H4 (cell line): ENCODE measurements around the gene MAP2K3. TPM values are rescaled to one million over a fixed set of nuclear protein-coding genes. Genes with fewer than 3 reads are reported as not detected.

Experiments
- DNase-seq: peaks from one replicate; pipeline ENCODE4 v3.0.0-alpha.2; 2015; ENCODE audit warnings: low spot score
- total RNA-seq: library from RNA; depleted of rRNA; stranded (reverse); fragments of >200 nt; shearing (Covaris generic); gene quantifications from 2 replicates; pipeline ENCODE4 v1.2.3, GENCODE V29; 2014

The MAP2K3 gene
- total RNA-seq, 1 experiment from 2014 or later, result 7.6 TPM

DNA sequence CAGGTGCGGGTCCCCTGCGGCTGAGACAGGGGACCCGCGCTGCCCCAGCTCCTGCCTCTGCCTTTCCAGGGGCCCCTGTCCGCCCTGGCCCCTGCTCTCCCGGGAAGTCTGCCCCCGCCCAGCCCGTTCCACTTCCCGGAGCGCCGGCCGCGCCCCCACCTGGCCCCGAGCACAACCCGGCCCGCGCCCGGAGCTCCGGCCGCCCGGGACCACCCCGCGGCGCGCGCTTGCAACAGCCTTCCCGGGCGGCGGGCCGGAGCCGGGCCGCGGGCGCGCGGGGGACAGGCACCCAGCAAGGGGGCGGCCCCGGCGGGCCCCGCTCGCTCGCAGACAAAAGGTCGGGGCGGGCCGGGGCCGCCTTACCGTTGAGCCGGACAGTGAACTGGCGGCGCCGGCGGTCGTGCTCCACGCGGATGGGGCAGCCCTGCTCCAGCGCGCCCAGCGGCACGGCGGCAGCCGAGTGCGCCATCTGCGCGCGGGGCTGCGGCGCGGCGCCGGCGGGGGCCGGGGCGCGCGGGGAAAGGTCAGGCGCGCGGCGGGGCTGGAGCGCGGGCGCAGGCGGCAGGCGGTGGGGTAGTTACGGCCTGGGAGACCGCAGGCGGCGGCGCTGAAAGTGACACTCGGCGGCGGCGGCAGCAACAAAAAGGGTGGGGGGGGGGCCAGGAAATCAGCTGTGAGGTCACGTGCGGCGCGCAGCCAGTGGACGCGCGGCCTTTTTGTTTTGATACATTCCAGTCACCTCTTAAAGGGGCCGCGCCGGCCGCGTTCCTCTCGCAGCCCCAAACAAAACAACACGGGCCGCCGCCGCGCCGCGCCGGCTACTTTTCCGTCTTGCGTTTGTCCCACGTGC lies 31.5 kb upstream of the MAP2K3 start, which contains the start of gene NATD1:
Gene NATD1 (minus strand): TSS at position 615 of the 850 bp plus-strand sequence. CDS start 146 bp downstream, at position 469.
- peak; percentile 74 for DNase-seq

DNA sequence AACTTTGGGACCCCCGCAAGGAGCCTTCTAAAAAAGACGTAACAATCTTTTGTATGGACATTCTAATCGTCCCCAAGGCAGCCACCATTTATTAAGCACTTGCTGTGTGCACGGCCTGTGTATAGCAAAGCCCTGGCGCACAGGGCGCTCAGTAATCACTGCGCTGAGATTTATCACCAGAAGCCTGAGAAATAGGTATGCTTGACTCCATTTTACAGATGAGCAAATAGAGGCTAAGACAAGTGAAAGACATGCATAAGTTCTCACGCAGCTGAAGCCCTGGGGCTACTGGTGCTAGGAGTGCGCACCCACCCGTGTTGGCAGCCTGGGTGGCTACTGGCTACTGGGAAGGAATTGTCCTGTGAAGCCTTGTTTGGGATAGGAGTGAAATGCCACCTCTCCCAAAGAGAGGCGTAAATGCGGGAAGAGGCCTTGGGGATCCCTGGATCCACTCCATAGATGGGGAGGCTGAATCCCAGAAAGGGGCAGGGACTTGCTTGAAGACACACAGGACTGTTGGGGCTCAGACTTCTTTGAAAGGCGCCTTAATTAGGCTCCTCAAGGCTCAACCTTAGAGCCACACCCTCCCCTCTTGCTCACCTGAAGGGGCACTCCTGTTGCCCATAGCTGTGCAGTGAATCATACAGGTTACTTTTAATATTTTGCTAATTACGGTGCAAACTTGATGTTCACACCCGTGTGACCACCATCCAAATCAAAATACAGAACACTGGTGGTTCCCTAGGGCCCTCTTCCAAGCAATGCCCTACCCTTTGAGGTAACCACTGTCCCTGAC lies 30.7 kb upstream of the MAP2K3 start:
- DNase-seq, result no peak

DNA sequence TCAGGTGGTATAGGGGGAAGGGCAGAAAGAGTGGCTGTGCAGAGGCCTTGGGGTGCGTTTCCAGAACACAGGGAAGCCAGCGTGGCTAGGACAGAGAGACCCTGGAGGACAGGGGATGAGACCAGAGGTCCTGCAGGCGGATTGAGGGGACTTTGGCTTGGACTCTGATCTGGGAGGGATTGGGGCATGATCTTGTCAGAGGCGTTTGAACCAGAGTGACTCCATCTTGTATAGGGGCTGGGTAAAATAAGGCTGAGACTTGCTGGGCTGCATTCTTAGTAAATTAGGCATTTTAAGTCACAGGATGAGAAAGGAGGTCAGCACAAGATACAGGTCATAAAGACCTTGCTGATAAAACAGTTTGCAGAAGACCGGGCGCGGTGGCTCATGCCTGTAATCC lies 25.9 kb upstream of the MAP2K3 start:
- DNase-seq, result no peak

DNA sequence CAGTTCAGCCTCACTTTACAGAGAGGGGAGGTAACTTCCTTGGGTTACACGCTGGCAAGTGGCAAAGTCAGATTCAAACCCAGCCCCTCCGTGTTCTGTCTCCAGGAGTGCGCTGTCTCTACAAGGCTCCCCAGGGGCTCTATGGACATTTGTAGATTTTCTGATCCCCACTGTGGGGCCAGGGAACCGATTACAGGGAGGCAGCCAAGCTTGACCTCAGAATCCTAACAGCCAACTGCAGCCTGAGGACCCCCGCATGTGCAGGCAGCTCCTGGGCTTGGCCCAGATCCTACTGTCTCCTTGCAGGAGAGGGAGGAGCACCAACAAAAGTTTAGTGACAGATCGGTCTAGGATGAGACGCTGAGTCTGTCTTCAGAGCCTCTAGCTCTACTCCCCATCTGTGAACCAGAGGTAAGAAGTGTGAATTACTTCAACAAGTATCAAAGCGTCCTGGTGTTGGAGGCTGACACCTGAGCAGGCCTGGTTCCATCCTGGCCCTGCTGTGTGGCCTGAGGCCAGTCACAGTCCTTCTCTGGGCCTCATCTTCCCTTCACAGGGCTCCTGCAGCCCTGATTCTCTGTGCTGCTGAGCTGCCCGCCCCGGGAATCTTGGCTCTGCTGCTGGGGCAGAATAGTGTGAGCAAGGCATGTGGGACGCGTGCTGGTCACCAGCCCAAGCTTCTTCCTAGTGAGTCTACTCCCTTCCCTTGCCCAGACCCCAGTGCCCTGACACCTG lies 22.1 kb upstream of the MAP2K3 start:
- DNase-seq, result no peak

DNA sequence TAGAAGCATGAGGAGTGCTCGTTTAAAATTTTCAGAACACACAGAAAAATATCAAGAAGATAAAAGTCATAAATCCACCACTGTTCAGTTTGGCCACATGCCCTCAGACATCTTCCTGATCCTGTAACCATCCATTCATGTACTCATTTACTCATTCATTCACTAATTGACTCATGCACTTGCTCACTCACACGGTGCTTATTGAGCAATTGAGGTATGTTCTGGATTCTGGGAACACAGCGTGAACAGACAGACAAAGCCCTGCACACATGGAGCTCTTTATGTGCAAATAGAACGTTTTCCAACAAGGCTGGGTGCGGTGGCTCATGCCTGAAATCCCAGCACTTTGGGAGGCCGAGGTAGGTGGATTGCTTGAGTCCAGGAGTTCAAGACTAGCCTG lies 21.1 kb upstream of the MAP2K3 start:
- DNase-seq, result no peak

DNA sequence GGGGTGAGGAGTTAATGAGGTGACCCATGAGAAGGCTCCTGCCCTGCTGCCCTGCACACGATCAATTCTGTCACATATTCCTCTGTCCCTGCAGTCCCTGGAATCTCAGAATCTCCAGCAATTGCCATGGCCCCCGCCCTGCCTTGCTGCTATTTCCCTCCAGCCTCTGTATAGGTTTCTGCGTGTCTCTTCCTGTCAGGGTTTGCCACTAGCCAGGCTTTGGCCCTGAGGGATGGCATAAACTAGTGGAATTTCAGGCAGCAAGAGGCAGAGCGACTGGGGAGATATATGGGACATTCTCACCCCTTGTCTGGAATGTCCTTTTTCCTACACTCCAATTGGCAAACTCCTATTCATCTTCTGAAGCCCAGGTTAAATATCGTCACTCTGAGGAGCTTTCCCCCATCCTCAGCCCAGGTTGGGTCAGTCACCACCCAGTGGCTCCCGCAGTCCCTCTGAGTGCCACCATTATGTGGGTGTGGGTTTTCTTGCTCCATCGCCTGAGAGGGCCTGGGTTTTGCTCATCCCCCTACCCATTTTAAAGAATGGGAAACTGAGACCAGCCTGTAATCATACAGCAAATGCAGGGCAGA lies 15.8 kb upstream of the MAP2K3 start:
- no peak for DNase-seq

DNA sequence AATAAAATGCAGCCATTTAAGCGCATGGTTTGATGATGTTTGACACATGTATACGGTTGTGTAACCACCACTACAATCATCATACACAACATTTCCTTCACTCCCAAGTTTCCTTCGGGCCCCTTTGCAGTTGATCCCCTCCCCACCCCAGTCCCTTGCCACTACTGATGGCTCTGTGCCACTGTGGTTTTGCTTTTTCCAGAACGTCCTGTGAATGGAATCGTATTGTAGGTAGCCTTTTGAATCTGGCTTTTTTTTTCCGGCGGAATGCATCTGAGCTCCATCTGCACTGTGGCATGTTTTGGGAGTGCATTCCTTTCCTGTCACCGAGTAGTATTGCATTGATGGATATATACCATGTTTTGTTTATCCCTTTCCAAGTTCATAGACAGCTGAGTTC lies 15.1 kb upstream of the MAP2K3 start:
- DNase-seq, result no peak

DNA sequence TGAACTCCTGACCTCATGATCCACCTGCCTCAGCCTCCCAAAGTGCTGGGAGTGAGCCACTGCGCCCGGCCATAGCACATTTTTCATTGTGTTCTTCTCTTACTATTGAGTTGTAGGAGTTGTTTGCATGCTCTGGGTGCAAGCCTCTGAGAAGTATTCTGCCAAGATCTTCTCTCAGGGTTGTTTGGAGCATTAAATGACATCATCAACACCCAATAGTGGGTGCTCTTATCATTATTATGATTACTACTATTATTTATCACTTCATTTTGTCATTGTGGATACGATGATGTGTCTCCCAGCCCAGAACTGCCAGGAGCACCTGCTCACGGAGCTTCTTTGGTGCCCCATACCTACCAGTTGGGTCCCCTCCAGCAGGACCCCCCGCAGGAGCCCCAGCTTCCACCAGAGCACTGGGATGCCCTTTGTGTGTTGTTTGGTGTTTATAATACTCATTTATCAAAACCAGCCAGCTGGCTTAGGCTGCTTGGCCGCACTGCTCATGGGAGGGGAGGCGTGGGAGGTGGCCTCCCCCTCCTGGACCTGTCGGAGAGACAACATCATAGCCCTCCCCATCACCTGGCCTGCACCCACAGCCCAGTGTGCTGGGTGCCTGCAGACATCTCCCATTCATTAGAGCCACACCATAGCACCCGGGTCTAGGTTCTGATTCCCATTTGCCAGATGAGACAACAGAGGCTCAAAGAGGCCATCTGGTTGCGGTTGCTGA lies 12.9 kb upstream of the MAP2K3 start:
- no peak for DNase-seq

DNA sequence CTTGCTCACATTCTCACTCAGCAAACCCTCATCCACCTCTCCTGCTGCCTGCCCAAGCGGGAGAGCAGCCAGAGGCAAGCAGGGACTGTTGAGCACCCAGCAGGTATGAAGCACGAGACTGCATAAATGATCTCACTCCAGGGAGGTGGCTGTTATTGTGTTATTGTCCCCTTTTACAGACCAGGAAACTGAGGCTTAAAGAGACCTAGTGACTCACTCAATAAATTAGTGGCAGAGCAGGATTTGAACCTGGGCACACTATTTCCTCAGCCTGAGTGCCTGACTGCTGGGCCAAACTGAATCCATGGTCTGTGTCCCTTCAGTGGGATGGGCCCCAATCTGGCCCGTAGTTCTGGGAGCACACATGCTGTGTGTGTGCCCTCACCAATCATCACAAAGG lies 12.3 kb upstream of the MAP2K3 start:
- no peak for DNase-seq

DNA sequence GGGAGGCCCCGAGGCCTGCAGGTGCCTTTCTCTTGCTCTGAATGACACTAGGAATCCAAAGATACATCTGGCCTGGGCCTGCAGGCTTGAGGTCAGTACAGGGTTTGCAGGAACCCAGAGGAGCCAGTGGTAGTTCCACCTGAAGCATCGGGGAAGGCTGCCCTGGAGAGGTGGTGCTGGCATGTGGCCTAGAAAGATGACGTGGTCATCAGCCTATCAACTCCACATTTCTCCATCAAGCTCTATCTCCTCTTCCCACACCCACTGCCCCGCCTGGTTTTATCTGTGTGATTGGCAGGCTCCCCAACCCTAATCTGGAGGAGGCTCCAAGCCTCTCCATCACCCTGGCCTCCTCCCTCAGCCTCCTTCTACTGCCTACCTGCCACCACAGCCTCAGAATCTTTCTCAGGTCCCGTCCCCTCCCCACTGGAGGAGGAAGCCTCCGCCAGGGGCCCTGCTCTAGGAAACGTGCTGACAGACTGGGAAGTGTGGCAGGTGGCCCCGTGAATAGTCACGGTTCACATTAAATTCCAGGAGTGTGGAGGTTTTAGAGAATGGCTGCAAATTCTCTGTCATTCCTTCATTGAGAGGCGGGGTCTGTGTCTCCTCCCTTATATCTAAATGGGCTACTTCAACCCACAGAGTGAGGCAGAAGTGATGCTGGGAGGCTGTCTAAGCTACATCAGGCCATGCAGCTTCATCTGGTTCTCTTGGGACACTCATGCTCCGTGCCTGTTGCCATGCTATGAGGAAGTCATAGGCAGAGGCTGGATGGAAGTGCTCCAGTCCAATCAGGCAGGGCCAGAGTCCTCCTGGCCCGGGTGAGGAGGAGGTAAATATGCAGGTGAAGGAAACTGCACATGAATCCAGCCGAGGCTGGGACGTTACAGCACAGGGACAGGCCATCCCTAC lies 11.4 kb upstream of the MAP2K3 start:
- DNase-seq, result no peak

DNA sequence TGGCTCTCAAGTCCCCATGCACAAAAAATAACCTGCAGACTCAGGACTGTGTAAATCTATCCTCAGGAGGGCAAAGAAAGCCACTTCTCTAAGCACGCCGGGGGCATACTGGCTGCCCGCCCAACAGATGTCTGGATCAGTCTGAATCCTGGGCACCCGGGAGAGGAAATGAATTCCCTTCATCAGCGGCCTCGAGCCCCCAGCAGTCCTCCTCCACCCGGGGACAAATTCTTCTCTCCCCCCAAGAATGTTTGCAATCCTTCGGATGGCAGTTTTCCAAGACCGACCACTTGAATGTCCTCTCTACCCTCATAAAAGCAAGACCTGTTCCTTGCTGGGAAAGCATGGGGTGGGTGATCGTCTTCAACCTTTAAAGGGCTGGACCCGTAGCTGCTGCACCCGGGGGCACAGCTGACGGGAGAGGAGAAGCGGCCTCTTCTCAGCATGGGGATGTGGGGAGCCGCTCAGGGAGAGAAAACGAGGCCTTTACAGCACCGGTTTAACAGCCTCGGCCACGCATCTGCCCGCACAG lies 9.4 kb upstream of the MAP2K3 start:
- DNase-seq, result no peak

DNA sequence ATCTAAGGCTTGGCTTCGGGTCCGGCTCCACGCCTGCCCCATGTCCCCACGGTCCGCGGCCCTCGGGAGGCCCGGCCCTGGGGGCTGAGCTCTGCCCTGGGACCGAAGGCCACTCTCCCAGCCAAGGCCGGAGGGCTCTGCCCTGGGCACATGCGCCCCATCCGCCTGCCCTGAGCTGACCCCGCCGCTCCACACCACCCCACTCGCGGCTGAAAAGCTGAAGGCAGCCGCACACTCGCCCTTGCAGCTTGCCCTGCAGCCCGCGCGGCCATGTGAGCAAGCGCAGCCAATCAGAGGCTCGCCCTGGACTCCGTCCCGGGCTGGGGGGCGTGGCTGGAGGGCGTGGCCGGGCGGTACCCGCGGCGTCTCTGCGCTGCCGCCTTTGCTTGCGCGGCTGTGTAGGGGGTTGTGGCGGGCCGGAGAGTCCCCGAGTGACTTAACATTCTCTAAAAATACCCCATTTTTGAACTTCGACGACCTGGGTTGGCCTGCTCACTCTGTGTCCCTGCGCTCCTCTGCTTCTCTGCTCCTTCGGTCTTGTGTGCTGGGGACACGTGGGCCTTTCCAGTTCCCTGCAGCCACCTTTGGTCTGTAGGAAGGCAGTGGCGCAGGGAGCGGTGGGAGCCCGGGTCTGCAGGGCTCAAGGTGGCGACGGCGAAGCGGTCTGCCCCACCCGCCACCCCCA lies 8.8 kb upstream of the MAP2K3 start:
- peak; percentile 67 for DNase-seq

DNA sequence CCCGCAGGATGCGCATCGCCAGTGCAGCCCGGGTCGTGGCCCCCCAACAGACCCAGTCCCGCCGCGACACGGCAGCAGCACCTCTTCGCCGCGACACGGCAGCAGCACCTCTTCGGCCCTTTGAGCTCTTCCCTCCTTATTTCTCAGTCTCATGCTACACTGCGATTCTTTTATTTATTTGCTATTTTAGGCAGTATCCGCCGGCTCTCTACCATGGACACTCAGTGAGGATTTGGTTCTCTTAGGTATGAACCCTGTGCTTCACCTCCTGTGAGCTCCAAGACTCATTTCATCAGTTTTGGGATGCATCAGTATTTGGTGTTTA lies 8.3 kb upstream of the MAP2K3 start:
- no peak for DNase-seq

DNA sequence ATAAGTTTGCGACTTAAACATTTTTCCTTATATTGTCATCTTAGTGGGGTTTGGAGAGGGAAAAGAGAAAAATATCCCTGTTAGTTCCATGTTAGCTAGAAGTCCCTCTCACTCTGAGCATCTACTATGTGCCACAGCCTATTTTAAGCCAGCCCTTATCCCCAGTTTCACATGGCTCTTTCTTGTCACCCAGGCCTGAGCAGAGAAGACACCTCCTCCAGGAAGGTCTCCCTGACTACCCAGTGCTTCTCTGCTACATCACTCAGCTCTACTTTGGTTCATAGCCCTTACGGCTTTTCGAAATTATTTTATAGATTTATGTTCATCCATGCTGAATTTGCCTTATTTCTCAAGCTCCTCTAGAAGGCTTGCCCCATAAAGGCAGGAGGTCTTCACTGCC lies 7.2 kb upstream of the MAP2K3 start:
- DNase-seq, result no peak

DNA sequence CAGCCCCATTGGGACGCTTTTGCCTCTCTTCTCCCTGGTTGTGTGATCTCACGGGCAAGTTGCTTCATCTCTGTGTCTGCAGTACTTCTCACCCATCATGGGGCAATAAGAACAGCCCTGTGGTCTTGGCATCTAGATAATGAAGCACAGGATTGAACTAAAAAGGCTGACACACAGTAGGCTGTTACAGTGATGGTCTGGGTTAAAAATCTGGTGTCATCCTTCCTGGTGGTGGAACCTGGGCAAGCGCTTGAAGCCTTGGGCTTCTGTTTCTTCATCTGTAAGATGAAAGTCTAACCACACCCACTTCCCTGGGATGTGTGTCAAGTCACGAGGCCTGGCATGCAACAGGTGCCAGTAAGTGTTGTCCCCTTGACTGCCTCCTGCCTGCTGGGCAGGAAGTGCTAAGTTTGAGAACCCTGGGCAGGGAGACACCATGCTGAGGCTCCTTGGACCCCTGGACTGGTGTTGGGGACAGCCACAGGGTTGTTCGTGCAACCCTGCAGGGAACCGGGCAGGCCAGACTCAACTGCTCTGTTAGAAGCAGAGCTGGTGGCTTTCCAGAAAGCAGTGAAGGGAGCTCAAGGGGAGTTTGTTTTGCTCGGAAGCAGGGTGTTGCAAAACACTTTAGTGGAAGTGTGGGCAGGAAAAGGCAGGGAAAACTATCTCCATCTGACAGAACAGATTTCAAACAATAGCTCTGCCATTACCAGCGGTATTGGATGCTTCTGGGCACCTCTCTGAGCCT lies 5.9 kb upstream of the MAP2K3 start:
- no peak for DNase-seq

DNA sequence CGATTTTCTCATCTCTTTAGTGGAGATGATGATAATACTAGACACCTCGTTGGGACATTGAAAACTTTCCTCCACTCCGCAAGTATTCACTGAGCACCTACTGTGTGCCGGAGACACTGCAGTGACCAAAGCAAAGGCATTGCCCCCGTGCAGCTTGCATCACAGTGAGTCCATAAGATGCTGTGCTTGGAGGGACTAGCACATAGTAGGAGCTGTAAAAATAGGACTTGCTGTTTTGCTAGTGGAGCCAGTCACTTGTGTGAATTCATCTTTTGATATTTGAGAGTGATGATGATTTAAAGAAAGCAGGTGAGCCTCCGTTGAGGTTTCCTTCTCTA lies 5.3 kb upstream of the MAP2K3 start:
- no peak for DNase-seq

DNA sequence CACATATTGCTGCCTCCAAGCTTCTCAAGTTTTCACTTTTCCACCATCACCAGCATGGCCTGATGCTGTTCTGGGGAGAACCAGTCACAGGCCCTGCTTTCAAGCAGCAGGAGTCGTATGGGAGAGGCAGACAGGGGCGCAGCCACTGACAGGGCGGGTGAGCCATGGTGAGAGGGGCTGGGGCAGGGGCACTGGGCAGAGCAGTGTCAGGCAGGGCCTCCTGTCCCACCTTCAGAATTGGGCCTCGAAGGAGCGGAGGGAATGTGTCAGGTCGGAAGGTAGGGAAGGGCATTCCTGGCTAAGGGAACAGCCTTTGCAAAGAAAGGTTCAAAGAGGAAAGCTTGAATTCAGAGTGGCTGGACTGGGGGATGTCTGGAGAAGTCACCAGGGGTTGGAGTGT lies 4.9 kb upstream of the MAP2K3 start:
- DNase-seq, result no peak

DNA sequence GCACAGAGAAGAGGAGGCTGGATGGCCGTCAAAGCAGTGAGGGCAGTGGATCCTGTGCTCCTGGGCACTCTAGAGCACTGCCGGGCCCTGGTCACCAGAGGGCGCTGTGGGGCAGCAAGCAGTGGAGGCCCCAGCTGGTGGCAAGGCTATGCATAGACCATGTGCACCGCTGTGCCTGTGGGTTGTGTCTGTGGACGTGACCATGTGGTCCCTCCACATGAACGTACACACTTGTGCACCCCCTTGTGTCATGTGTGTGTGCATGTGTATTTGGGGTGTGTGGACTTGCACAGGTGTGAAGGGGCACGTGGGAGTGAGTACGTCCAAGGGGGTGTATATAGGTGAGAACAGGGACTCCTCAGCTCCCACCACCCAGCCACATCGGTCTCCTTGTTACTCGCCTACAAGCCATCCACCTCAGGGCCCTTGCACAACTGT lies 4.4 kb upstream of the MAP2K3 start:
- peak; percentile 79 for DNase-seq

DNA sequence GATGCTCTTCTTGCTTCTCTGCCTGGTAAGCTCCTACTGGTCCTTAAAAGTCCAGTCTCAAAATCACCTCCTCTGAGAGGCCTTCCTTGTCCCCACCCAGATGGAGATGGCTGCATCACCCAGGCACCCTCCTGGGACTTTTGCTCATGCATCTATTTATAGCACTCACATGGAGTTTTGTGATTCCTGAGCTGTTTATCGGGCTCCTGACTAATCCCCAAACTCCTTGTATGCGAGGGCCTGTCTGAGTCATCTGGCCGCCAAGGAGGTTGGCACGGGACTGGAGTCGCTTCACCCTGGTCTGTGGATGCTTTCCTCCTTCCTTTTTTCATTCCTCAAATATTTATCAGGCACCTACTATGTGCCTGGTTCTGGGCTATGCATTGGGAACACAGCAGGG lies 2.3 kb upstream of the MAP2K3 start:
- peak; percentile 89 for DNase-seq
